GM21381 (cell line): ENCODE measurements around the gene STX1B.
"Not testable (repeated sequence)": the region's sequence is repeated elsewhere in the genome, so short reads cannot be mapped to it uniquely, and the experiment has no call there.

Experiments used
- ATAC-seq: cut with Tn5 transposase; IDR thresholded peaks from one replicate; pipeline ENCODE4 v1.9.1; 2021; ENCODE audit warnings: mild to moderate bottlenecking, moderate library complexity; ENCODE audit not compliant: unreplicated experiment

The STX1B gene

GRCh38 chr16:31016018-31016417 lies 5.6 kb upstream of the STX1B start:
- no peak for ATAC-seq

- not testable (repeated sequence) for ATAC-seq
These were observed 2.9 kb upstream of the STX1B start for GRCh38 chr16:31013292-31013691.

GRCh38 chr16:31011815-31012214 lies 1.4 kb upstream of the STX1B start:
- not testable (repeated sequence) for ATAC-seq

- ATAC-seq: no peak
These were observed 399 bp downstream of the STX1B start for GRCh38 chr16:31009894-31010584.

GRCh38 chr16:31009120-31009519 lies 1.3 kb downstream of the STX1B start:
- ATAC-seq: no peak

- no peak for ATAC-seq
These were observed 1.9 kb downstream of the STX1B start for GRCh38 chr16:31008551-31008950.

GRCh38 chr16:31008149-31008548 lies 2.3 kb downstream of the STX1B start:
- ATAC-seq: no peak

- ATAC-seq: no peak
These were observed 2.8 kb downstream of the STX1B start for GRCh38 chr16:31007684-31008083.

GRCh38 chr16:31006589-31006988 lies 3.8 kb downstream of the STX1B start:
- ATAC-seq: no peak

GRCh38 chr16:31006086-31006385 lies 4.4 kb downstream of the STX1B start:
- ATAC-seq: no peak

- ATAC-seq: no peak
These were observed 4.9 kb downstream of the STX1B start for GRCh38 chr16:31005350-31006085.

GRCh38 chr16:31004658-31005057 lies 5.8 kb downstream of the STX1B start:
- no peak for ATAC-seq

GRCh38 chr16:31003744-31004143 lies 6.7 kb downstream of the STX1B start:
- ATAC-seq: no peak

GRCh38 chr16:31002862-31003341 lies 7.5 kb downstream of the STX1B start:
- ATAC-seq: no peak

GRCh38 chr16:31002250-31002700 lies 8.2 kb downstream of the STX1B start:
- no peak for ATAC-seq

- no peak for ATAC-seq
These were observed 8.8 kb downstream of the STX1B start for GRCh38 chr16:31001507-31002249.

GRCh38 chr16:31000671-31001382 lies 9.6 kb downstream of the STX1B start:
- ATAC-seq: no peak

GRCh38 chr16:30998852-30999761 lies 11.3 kb downstream of the STX1B start:
- ATAC-seq: no peak

GRCh38 chr16:30997725-30998711 lies 12.4 kb downstream of the STX1B start:
- ATAC-seq: no peak
